Neuronal stem cell (in vitro differentiated cells): Measurements from ENCODE around the gene ADAMTS17.

Experiments
- DNase-seq: peaks from one replicate; pipeline ENCODE4 v3.0.0-alpha.2; 2013; ENCODE audit warnings: low spot score
- H2AFZ ChIP-seq: one replicate; pipeline ENCODE4 v1.6.1; 2013; ENCODE audit warnings: mild to moderate bottlenecking, low read length, inconsistent platforms
- H2AK5ac ChIP-seq: 2 replicates; pipeline ENCODE4 v1.6.1; 2013; ENCODE audit warnings: low read depth, mild to moderate bottlenecking, inconsistent platforms, low read length, moderate library complexity, mixed read lengths
- H2BK120ac ChIP-seq: 2 replicates; pipeline ENCODE4 v1.6.1; 2013; ENCODE audit warnings: low read depth, mild to moderate bottlenecking, inconsistent platforms, low read length, moderate library complexity, mixed read lengths
- H2BK12ac ChIP-seq: one replicate; pipeline ENCODE4 v1.6.1; 2013; ENCODE audit warnings: low read length, inconsistent platforms
- H2BK15ac ChIP-seq: 2 replicates; pipeline ENCODE4 v1.6.1; 2013; ENCODE audit warnings: mild to moderate bottlenecking, low read length, inconsistent platforms, mixed read lengths
- H2BK5ac ChIP-seq: one replicate; pipeline ENCODE4 v1.6.1; 2013; ENCODE audit warnings: inconsistent platforms, mild to moderate bottlenecking, low read length, moderate library complexity
- H3K14ac ChIP-seq: one replicate; pipeline ENCODE4 v1.6.1; 2013; ENCODE audit warnings: low read length, inconsistent platforms
- H3K18ac ChIP-seq: 2 replicates; pipeline ENCODE4 v1.6.1; 2013; ENCODE audit warnings: low read length, inconsistent platforms
- H3K23ac ChIP-seq: 2 replicates; pipeline ENCODE4 v1.6.1; 2013; ENCODE audit warnings: low read depth, mild to moderate bottlenecking, mixed read lengths, low read length, inconsistent platforms; ENCODE audit not compliant: poor library complexity
- H3K27ac ChIP-seq: replicated peaks from 3 replicates; pipeline ENCODE4 v1.5.1; 2013; ENCODE audit warnings: low read length, inconsistent platforms
- H3K27me3 ChIP-seq, 3 experiments: 2 replicates each; pipeline ENCODE4 v1.6.1; 2013; ENCODE audit warnings: low read length in 3 of 3, mild to moderate bottlenecking in 2 of 3, inconsistent platforms in 1 of 3, low read depth in 1 of 3, mixed read lengths in 1 of 3, moderate library complexity in 1 of 3; ENCODE audit not compliant: control insufficient read depth in 3 of 3, insufficient read depth in 3 of 3
- H3K36me3 ChIP-seq, 2 donors: replicated peaks in 1 of 2; 2 replicates each; pipeline ENCODE4 v1.6.1; 2013; ENCODE audit warnings: low read length in 2 of 2; ENCODE audit not compliant: control insufficient read depth in 2 of 2, insufficient read depth in 2 of 2
- H3K4ac ChIP-seq: 2 replicates; pipeline ENCODE4 v1.6.1; 2013; ENCODE audit warnings: inconsistent platforms, mild to moderate bottlenecking, low read length, moderate library complexity
- H3K4me1 ChIP-seq, 2 donors: 1 replicate in 1 of 2; 2 replicates in 1 of 2; pipeline ENCODE4 v1.6.1; 2013; ENCODE audit warnings: low read length in 2 of 2, low read depth in 1 of 2; ENCODE audit not compliant: control insufficient read depth in 2 of 2, insufficient read depth in 1 of 2
- H3K4me2 ChIP-seq: one replicate; pipeline ENCODE4 v1.6.1; 2013; ENCODE audit warnings: mild to moderate bottlenecking, low read length, inconsistent platforms; ENCODE audit not compliant: insufficient read depth, poor library complexity, severe bottlenecking
- H3K4me3 ChIP-seq, 2 donors: 2 replicates each; pipeline ENCODE4 v1.5.1; 2013; ENCODE audit warnings: low read length in 2 of 2, mild to moderate bottlenecking in 2 of 2, inconsistent platforms in 1 of 2, moderate library complexity in 1 of 2
- H3K79me1 ChIP-seq: one replicate; pipeline ENCODE4 v1.6.1; 2013; ENCODE audit warnings: low read depth, mild to moderate bottlenecking, inconsistent platforms, low read length, moderate library complexity
- H3K9ac ChIP-seq: one replicate; pipeline ENCODE4 v1.6.1; 2013; ENCODE audit warnings: mild to moderate bottlenecking, low read depth, low read length, inconsistent platforms; ENCODE audit not compliant: poor library complexity
- H3K9me3 ChIP-seq, 2 donors: replicated peaks in 1 of 2; 2 replicates each; pipeline versions ENCODE3 to v1.6.1; 2013; ENCODE audit warnings: low read length in 2 of 2, mild to moderate bottlenecking in 2 of 2, inconsistent platforms in 1 of 2, low read depth in 1 of 2, mixed read lengths in 1 of 2, moderate library complexity in 1 of 2; ENCODE audit not compliant: control insufficient read depth in 2 of 2, insufficient read depth in 1 of 2
- H4K8ac ChIP-seq: one replicate; pipeline ENCODE4 v1.6.1; 2013; ENCODE audit warnings: low read depth, mild to moderate bottlenecking, inconsistent platforms, low read length, moderate library complexity
- H4K91ac ChIP-seq: one replicate; pipeline ENCODE4 v1.6.1; 2013; ENCODE audit warnings: low read length, low read depth, mild to moderate bottlenecking, inconsistent platforms; ENCODE audit not compliant: poor library complexity
- whole genome bisulfite sequencing, 2 donors: extraction: QIAGEN DNeasy Blood & Tissue Kit; methylation state at CpG; one replicate each; pipeline ENCODE4 v1.1.7; 2013; ENCODE audit warnings: missing lambda C conversion rate in 2 of 2, mixed read lengths in 1 of 2; ENCODE audit not compliant: insufficient read length in 2 of 2, insufficient replicate concordance in 1 of 2; ENCODE audit errors: extremely low coverage in 2 of 2; 5-methylcytosine and 5-hydroxymethylcytosine counted together

Gene ADAMTS17

DNA sequence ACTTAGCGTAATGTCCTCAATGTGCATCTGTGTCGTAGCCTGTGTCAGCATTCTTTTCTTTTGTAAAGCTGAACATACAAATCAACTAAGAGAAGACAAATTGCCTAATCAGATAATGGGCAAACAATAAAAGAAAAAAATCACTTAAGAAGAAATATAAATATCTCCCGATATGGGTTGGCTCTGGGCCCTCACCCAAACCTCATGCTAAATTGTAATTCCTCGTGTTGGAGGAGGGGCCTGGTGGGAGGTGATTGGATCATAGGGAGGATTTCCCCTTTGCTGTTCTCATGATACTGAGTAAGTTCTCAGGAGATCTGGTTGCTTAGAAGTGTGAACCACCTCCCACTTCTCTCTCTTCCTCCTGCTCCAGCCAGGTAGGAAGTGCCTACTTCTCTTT is 323.6 kb downstream of the ADAMTS17 start:
- Histone ChIP-seq H2BK12ac (no peak overlapping the region), H4K91ac (no peak overlapping the region), H3K4me1 (peaks cover 0 to 1% of the 10 kb centered on the region in 2 donors), H2AK5ac (no peak overlapping the region), H3K23ac (no peak overlapping the region), H3K14ac (no peak overlapping the region), H2BK15ac (no peak overlapping the region), H3K18ac (no peak overlapping the region), H3K9me3 (no peaks in the 10 kb centered on the region), H3K36me3 (no peaks in the 10 kb centered on the region), H2BK5ac (no peak overlapping the region), H2BK120ac (no peak overlapping the region), H3K4me3 (no peak overlapping the region), H3K9ac (no peak overlapping the region), H3K4me2 (no peak overlapping the region), H3K79me1 (no peaks in the 10 kb centered on the region), H3K27ac (no peak overlapping the region), H3K4ac (no peak overlapping the region), H2AFZ (no peak overlapping the region), H3K27me3 (no peaks in the 10 kb centered on the region), H4K8ac (no peak overlapping the region)
- no CpG with 5 or more reads among the region's 4 CpGs for WGBS, 2 donors
- DNase-seq, result no peak

DNA sequence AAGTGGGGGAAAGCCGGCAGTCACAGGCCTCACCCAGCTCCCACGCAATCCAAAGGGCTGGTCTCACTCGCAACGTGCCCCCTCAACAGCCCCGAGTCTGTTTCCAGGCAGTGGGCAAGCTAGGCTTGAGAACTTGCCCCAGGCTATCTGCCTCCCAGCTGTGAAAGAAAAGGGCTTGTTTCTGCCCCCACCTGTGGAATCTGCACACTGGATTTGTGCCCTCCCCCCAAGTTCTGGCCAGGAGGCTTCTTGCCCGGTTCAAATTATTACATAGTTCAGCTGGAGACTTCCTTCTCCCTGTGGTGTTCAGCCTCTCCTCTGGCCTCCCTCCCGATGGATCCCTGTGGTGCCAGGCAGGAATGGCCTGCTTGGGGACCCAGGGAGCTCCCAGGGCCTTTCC is 324.6 kb downstream of the ADAMTS17 start:
- no peak overlapping the region for H3K18ac ChIP-seq
- no peak overlapping the region for H3K4me2 ChIP-seq
- H3K27me3 ChIP-seq, result no peaks in the 10 kb centered on the region
- no peak overlapping the region for H3K9ac ChIP-seq
- no peak overlapping the region for H2BK12ac ChIP-seq
- H2AK5ac ChIP-seq, result no peak overlapping the region
- no CpG with 5 or more reads among the region's 7 CpGs for WGBS, 2 donors
- no peaks in the 10 kb centered on the region for H3K79me1 ChIP-seq
- H3K9me3 ChIP-seq, result no peaks in the 10 kb centered on the region
- H4K91ac ChIP-seq, result no peak overlapping the region
- no peak overlapping the region for H2AFZ ChIP-seq
- no peak for DNase-seq
- H4K8ac ChIP-seq, result no peak overlapping the region
- H3K14ac ChIP-seq, result no peak overlapping the region
- H3K36me3 ChIP-seq, result no peaks in the 10 kb centered on the region
- peaks cover 0 to 1% of the 10 kb centered on the region in 2 donors for H3K4me1 ChIP-seq
- H2BK5ac ChIP-seq, result no peak overlapping the region
- no peak overlapping the region for H2BK120ac ChIP-seq
- no peak overlapping the region for H3K4me3 ChIP-seq
- no peak overlapping the region for H3K4ac ChIP-seq
- no peak overlapping the region for H3K23ac ChIP-seq
- H3K27ac ChIP-seq, result no peak overlapping the region
- H2BK15ac ChIP-seq, result no peak overlapping the region

DNA sequence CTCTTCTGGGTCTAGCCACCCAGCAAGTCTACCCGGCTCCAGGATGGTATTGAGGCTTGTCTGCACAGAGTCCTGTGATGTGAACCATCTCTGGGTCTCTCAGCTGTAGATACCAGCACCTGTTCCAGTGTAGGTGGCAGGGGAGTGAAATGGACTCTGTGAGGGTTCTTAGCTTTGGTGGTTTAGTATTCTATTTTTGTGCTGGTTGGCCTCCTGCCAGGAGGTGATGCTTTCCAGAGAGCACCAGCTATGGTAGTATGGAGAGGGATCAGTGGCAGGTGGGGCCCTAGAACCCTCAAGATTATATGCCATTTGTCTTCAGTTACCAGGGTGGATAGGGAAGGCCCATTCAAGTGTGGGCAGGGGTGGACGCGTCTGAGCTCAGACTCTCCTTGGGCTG is 325.1 kb downstream of the ADAMTS17 start:
- peaks cover 0 to 1% of the 10 kb centered on the region in 2 donors for H3K4me1 ChIP-seq
- no peak overlapping the region for H2BK5ac ChIP-seq
- no peak for DNase-seq
- H3K14ac ChIP-seq, result no peak overlapping the region
- no peak overlapping the region for H2BK12ac ChIP-seq
- H3K4ac ChIP-seq, result no peak overlapping the region
- H3K79me1 ChIP-seq, result no peaks in the 10 kb centered on the region
- no peak overlapping the region for H3K23ac ChIP-seq
- no peak overlapping the region for H4K91ac ChIP-seq
- no peaks in the 10 kb centered on the region for H3K9me3 ChIP-seq
- no peak overlapping the region for H3K9ac ChIP-seq
- no peaks in the 10 kb centered on the region for H3K27me3 ChIP-seq
- H3K18ac ChIP-seq, result no peak overlapping the region
- H3K4me2 ChIP-seq, result no peak overlapping the region
- H3K4me3 ChIP-seq, result no peak overlapping the region
- no peak overlapping the region for H4K8ac ChIP-seq
- WGBS, 2 donors, result no CpG with 5 or more reads among the region's 3 CpGs
- H2BK15ac ChIP-seq, result no peak overlapping the region
- H2AFZ ChIP-seq, result no peak overlapping the region
- H3K36me3 ChIP-seq, result no peaks in the 10 kb centered on the region
- no peak overlapping the region for H2AK5ac ChIP-seq
- no peak overlapping the region for H2BK120ac ChIP-seq
- no peak overlapping the region for H3K27ac ChIP-seq

DNA sequence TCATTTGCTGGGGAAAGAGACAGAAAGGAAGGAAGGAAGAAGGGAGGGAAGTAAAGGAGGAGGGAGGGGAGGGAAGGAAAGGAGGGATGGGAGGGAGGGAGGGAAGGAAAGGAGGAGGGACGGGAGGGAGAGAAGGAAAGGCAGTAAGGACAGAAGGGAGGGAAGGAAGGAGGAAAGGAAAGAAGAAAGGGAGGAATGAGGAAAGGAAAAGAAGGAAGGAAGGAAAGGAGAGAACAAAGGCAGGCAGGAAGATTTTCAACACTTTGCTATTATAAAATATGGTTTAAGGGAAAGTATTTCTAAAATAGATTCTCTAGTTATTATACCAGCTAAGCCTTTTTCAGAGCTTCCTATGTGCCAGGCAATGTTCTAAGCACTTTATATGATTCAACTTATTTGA is 330.5 kb downstream of the ADAMTS17 start:
- Histone ChIP-seq H3K9ac (no peak overlapping the region), H3K9me3 (no peaks in the 10 kb centered on the region), H3K4me2 (no peak overlapping the region), H2AK5ac (no peak overlapping the region), H2BK120ac (no peak overlapping the region), H3K4me3 (no peak overlapping the region), H2AFZ (no peak overlapping the region), H3K4me1 (no peaks in the 10 kb centered on the region), H3K36me3 (no peaks in the 10 kb centered on the region), H2BK12ac (no peak overlapping the region), H3K79me1 (no peaks in the 10 kb centered on the region), H3K18ac (no peak overlapping the region), H2BK15ac (no peak overlapping the region), H4K91ac (no peak overlapping the region), H3K23ac (no peak overlapping the region), H3K4ac (no peak overlapping the region), H3K27ac (no peak overlapping the region), H2BK5ac (no peak overlapping the region), H3K27me3 (no peaks in the 10 kb centered on the region), H3K14ac (no peak overlapping the region), H4K8ac (no peak overlapping the region)
- no CpG with 5 or more reads among the region's 1 CpG for WGBS, 2 donors
- DNase-seq, result no peak
